ENCODE data around the gene NFAT5. TPM values are rescaled to one million over a fixed set of nuclear protein-coding genes. Genes with fewer than 3 reads are reported as not detected.
"Not testable (repeated sequence)": the region's sequence is repeated elsewhere in the genome, so short reads cannot be mapped to it uniquely, and the experiment has no call there.

Gene NFAT5
- total RNA-seq, 1 experiment from 2014 or later = 34.8 TPM

- CTCF ChIA-PET = no interaction called here
Observed at GRCh38 chr16:69726313-69727060, 160.7 kb downstream of the NFAT5 start, which contains the start of gene NQO1. NQO1 (minus strand) TSS chr16:69726560; CDS start chr16:69726439, 121 bp downstream.

GRCh38 chr16:69727916-69728270, 162.1 kb downstream of the NFAT5 start:
- peaks cover 27% of the 10 kb centered on the region for H3K4me1 ChIP-seq (ENCODE audit: insufficient read depth, low read length, poor library complexity, severe bottlenecking)
- H3K27me3 ChIP-seq (replicated peaks; ENCODE audit: insufficient read depth, low read depth, low read length, poor library complexity) = no peaks in the 10 kb centered on the region
- TF ChIP-seq CTCF (conservative IDR thresholded peaks at IDR 0.05; ENCODE audit: low read depth, low read length) = no peak
- no peak for TF ChIP-seq EZH2 (IDR thresholded peaks at IDR 0.05; ENCODE audit: borderline replicate concordance, low read depth, low read length, poor library complexity, severe bottlenecking)
- peak; percentile 26 for DNase-seq (ENCODE audit: low spot score)
- no peaks in the 10 kb centered on the region for H3K36me3 ChIP-seq (ENCODE audit: insufficient read depth, low read length, poor library complexity, severe bottlenecking)
- intact Hi-C loops (cut with micrococcal nuclease; ENCODE audit: unreplicated experiment) = no loop called here
- H3K9me3 ChIP-seq (ENCODE audit: low read depth, low read length, poor library complexity, severe bottlenecking) = no peaks in the 10 kb centered on the region
- ChIA-PET CTCF (interaction anchor here (0.6 kb wide), 1 partner anchor 27 kb away, joined by 5 read pairs; the partner anchor contains the start of gene NOB1), POLR2A (ENCODE audit: low non-redundant PET) (no interaction called here)
- H3K27ac ChIP-seq (ENCODE audit: low read depth, low read length, poor library complexity, severe bottlenecking) = peak overlapping the region; percentile 88
- BruUV-seq (replicated peaks) = no TSS peak
- H3K4me3 ChIP-seq (ENCODE audit: low read depth, low read length, poor library complexity, severe bottlenecking) = peak overlapping the region; percentile 54

More at GRCh38 chr16:69726313-69727060, 160.7 kb downstream of the NFAT5 start, which contains the start of gene NQO1:
- H3K36me3 ChIP-seq (ENCODE audit: insufficient read depth, low read length, poor library complexity, severe bottlenecking) = no peaks in the 10 kb centered on the region
- peaks cover 27% of the 10 kb centered on the region for H3K4me1 ChIP-seq (ENCODE audit: insufficient read depth, low read length, poor library complexity, severe bottlenecking)
- peak within 1 kb of the TSS; percentile 54 for H3K4me3 ChIP-seq (ENCODE audit: low read depth, low read length, poor library complexity, severe bottlenecking)
- no peaks in the 10 kb centered on the region for H3K9me3 ChIP-seq (ENCODE audit: low read depth, low read length, poor library complexity, severe bottlenecking)
- peak within 1 kb of the TSS; percentile 88 for H3K27ac ChIP-seq (ENCODE audit: low read depth, low read length, poor library complexity, severe bottlenecking)
- POLR2A ChIA-PET (ENCODE audit: low non-redundant PET) = interaction anchor here (0.6 kb wide), 1 partner anchor 15 kb away, joined by 5 read pairs; no protein-coding TSS in a partner anchor
- intact Hi-C loops (cut with micrococcal nuclease; ENCODE audit: unreplicated experiment) = no loop called here
- peak; percentile 93 for DNase-seq (ENCODE audit: low spot score)
- no peaks in the 10 kb centered on the region for H3K27me3 ChIP-seq (replicated peaks; ENCODE audit: insufficient read depth, low read depth, low read length, poor library complexity)
- no peak for TF ChIP-seq EZH2 (IDR thresholded peaks at IDR 0.05; ENCODE audit: borderline replicate concordance, low read depth, low read length, poor library complexity, severe bottlenecking)
- no peak for TF ChIP-seq CTCF (conservative IDR thresholded peaks at IDR 0.05; ENCODE audit: low read depth, low read length)
- BruUV-seq (replicated peaks) = no TSS peak

- POLR2A ChIA-PET (ENCODE audit: low non-redundant PET) = not testable (repeated sequence)
Observed at GRCh38 chr16:69729030-69729429, 163.3 kb downstream of the NFAT5 start.

GRCh38 chr16:69731280-69731679, 165.5 kb downstream of the NFAT5 start:
- intact Hi-C loops (cut with micrococcal nuclease; ENCODE audit: unreplicated experiment); CTCF ChIA-PET: not testable (repeated sequence)

More at GRCh38 chr16:69729030-69729429, 163.3 kb downstream of the NFAT5 start:
- H3K9me3 ChIP-seq (ENCODE audit: low read depth, low read length, poor library complexity, severe bottlenecking); H3K27me3 ChIP-seq (replicated peaks; ENCODE audit: insufficient read depth, low read depth, low read length, poor library complexity); H3K36me3 ChIP-seq (ENCODE audit: insufficient read depth, low read length, poor library complexity, severe bottlenecking); CTCF ChIA-PET; DNase-seq (ENCODE audit: low spot score); BruUV-seq (replicated peaks); intact Hi-C loops (cut with micrococcal nuclease; ENCODE audit: unreplicated experiment); H3K4me3 ChIP-seq (ENCODE audit: low read depth, low read length, poor library complexity, severe bottlenecking): not testable (repeated sequence)
- Histone ChIP-seq H3K4me1 (ENCODE audit: insufficient read depth, low read length, poor library complexity, severe bottlenecking) (peaks cover 27% of the 10 kb centered on the region), H3K27ac (ENCODE audit: low read depth, low read length, poor library complexity, severe bottlenecking) (peak overlapping the region; percentile 12)

More at GRCh38 chr16:69731280-69731679, 165.5 kb downstream of the NFAT5 start:
- H3K27ac ChIP-seq (ENCODE audit: low read depth, low read length, poor library complexity, severe bottlenecking); H3K27me3 ChIP-seq (replicated peaks; ENCODE audit: insufficient read depth, low read depth, low read length, poor library complexity); H3K36me3 ChIP-seq (ENCODE audit: insufficient read depth, low read length, poor library complexity, severe bottlenecking); H3K4me3 ChIP-seq (ENCODE audit: low read depth, low read length, poor library complexity, severe bottlenecking); H3K9me3 ChIP-seq (ENCODE audit: low read depth, low read length, poor library complexity, severe bottlenecking); BruUV-seq (replicated peaks); POLR2A ChIA-PET (ENCODE audit: low non-redundant PET); DNase-seq (ENCODE audit: low spot score): not testable (repeated sequence)
- peaks cover 14% of the 10 kb centered on the region for H3K4me1 ChIP-seq (ENCODE audit: insufficient read depth, low read length, poor library complexity, severe bottlenecking)

Data from A673 (cell line).